Gastroesophageal sphincter (tissue), 3 donors: ENCODE results near the gene SPSB3.

ENCODE experiments used
- POLR2A ChIP-seq, 2 donors: fragments of 450-650 bp; IDR thresholded peaks; one replicate each; pipeline ENCODE4 v1.6.1; 2017; ENCODE audit warnings: antibody characterized with exemption in 2 of 2, mild to moderate bottlenecking in 2 of 2, moderate library complexity in 1 of 2
- POLR2AphosphoS5 ChIP-seq: sonication (generic); formaldehyde crosslinking; IDR thresholded peaks from one replicate; pipeline ENCODE4 v1.6.1; 2017; ENCODE audit warnings: antibody characterized with exemption
- TF ChIP-seq, protein P1 (sequence below), 4 experiments: fragments of 200-600 bp in 2 of 4; fragments of 450-650 bp in 2 of 4; sonication (generic) in 1 of 4; IDR thresholded peaks; one replicate each; pipeline ENCODE4 v1.5.1; 2017 to 2019; ENCODE audit warnings: antibody characterized with exemption in 4 of 4, mild to moderate bottlenecking in 2 of 4, moderate library complexity in 2 of 4

- TF ChIP-seq, protein P1, sequence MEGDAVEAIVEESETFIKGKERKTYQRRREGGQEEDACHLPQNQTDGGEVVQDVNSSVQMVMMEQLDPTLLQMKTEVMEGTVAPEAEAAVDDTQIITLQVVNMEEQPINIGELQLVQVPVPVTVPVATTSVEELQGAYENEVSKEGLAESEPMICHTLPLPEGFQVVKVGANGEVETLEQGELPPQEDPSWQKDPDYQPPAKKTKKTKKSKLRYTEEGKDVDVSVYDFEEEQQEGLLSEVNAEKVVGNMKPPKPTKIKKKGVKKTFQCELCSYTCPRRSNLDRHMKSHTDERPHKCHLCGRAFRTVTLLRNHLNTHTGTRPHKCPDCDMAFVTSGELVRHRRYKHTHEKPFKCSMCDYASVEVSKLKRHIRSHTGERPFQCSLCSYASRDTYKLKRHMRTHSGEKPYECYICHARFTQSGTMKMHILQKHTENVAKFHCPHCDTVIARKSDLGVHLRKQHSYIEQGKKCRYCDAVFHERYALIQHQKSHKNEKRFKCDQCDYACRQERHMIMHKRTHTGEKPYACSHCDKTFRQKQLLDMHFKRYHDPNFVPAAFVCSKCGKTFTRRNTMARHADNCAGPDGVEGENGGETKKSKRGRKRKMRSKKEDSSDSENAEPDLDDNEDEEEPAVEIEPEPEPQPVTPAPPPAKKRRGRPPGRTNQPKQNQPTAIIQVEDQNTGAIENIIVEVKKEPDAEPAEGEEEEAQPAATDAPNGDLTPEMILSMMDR (IDR thresholded peaks at IDR 0.05): no peak
- no peak for TF ChIP-seq POLR2A (IDR thresholded peaks at IDR 0.05)
- TF ChIP-seq POLR2AphosphoS5: no peak
These were observed 40.7 kb downstream of the SPSB3 start for GRCh38 chr16:1741553-1742165.
